ENCODE measurements around the gene SFI1. TPM values are rescaled to one million over a fixed set of nuclear protein-coding genes. Genes with fewer than 3 reads are reported as not detected.
"Not testable (repeated sequence)": the region's sequence is repeated elsewhere in the genome, so short reads cannot be mapped to it uniquely, and the experiment has no call there.

Gene SFI1
- total RNA-seq, 2 donors from 2014 or later = 27.8 to 46.8 TPM

- no peaks in the 10 kb centered on the region for H3K36me3 ChIP-seq (replicated peaks in 1 of 2; ENCODE audit: insufficient read depth in 1 of 2, low read depth in 2 of 2)
- no peaks in the 10 kb centered on the region for H3K27me3 ChIP-seq
- no peak overlapping the region for H3K4me3 ChIP-seq
- ATAC-seq = no peak
- WGBS, 2 donors = 78 to 89% methylated on average over 6 of the region's 6 CpGs
- intact Hi-C loops (cut with DNase I) = no loop called here
- no peak for DNase-seq
- no peaks in the 10 kb centered on the region for H3K4me1 ChIP-seq
- TF ChIP-seq CTCF (IDR thresholded peaks at IDR 0.05) = no peak
- TF ChIP-seq POLR2A (IDR thresholded peaks at IDR 0.05) = no peak
- H3K9me3 ChIP-seq = no peaks in the 10 kb centered on the region
- H3K27ac ChIP-seq = no peak overlapping the region
Measured at GRCh38 chr22:31509061-31509762, 12.9 kb downstream of the SFI1 start.

GRCh38 chr22:31520051-31520450, 23.7 kb downstream of the SFI1 start:
- ATAC-seq = no peak
- 26 to 29% methylated on average over 4 of the region's 4 CpGs for WGBS, 2 donors
- Histone ChIP-seq H3K36me3 (replicated peaks in 1 of 2; ENCODE audit: insufficient read depth in 1 of 2, low read depth in 2 of 2) (no peaks in the 10 kb centered on the region), H3K4me3 (no peak overlapping the region), H3K27ac (no peak overlapping the region), H3K9me3 (no peaks in the 10 kb centered on the region), H3K27me3 (no peaks in the 10 kb centered on the region), H3K4me1 (no peaks in the 10 kb centered on the region)
- intact Hi-C loops (cut with DNase I) = no loop called here
- DNase-seq = no peak
- TF ChIP-seq POLR2A (IDR thresholded peaks at IDR 0.05) = no peak
- no peak for TF ChIP-seq CTCF (IDR thresholded peaks at IDR 0.05)

- WGBS, 2 donors = 82 to 96% methylated on average over 5 of the region's 5 CpGs
- ATAC-seq; H3K27me3 ChIP-seq; DNase-seq; H3K36me3 ChIP-seq (replicated peaks in 1 of 2; ENCODE audit: insufficient read depth in 1 of 2, low read depth in 2 of 2); H3K9me3 ChIP-seq; H3K4me3 ChIP-seq; H3K4me1 ChIP-seq; intact Hi-C loops (cut with DNase I); H3K27ac ChIP-seq: not testable (repeated sequence)
Measured at GRCh38 chr22:31524132-31524531, 27.8 kb downstream of the SFI1 start.

GRCh38 chr22:31526270-31526669, 29.9 kb downstream of the SFI1 start:
- no peak overlapping the region for H3K4me3 ChIP-seq
- no peak overlapping the region for H3K27ac ChIP-seq
- WGBS, 2 donors = 85 to 92% methylated on average over 7 of the region's 7 CpGs
- H3K4me1 ChIP-seq = peaks cover 12% of the 10 kb centered on the region
- H3K27me3 ChIP-seq = no peaks in the 10 kb centered on the region
- no peaks in the 10 kb centered on the region for H3K9me3 ChIP-seq
- H3K36me3 ChIP-seq (replicated peaks in 1 of 2; ENCODE audit: insufficient read depth in 1 of 2, low read depth in 2 of 2) = no peaks in the 10 kb centered on the region
- intact Hi-C loops (cut with DNase I) = no loop called here
- no peak for DNase-seq
- TF ChIP-seq CTCF (IDR thresholded peaks at IDR 0.05) (no peak), POLR2A (IDR thresholded peaks at IDR 0.05) (no peak)
- ATAC-seq = no peak

GRCh38 chr22:31530823-31531195, 34.5 kb downstream of the SFI1 start:
- H3K4me1 ChIP-seq = peaks cover 14% of the 10 kb centered on the region
- DNase-seq = no peak
- WGBS, 2 donors = 64 to 74% methylated on average over 3 of the region's 3 CpGs
- no peak overlapping the region for H3K4me3 ChIP-seq
- H3K27me3 ChIP-seq = no peaks in the 10 kb centered on the region
- TF ChIP-seq POLR2A (IDR thresholded peaks at IDR 0.05) (no peak), CTCF (IDR thresholded peaks at IDR 0.05) (no peak)
- no peak for ATAC-seq
- H3K36me3 ChIP-seq (replicated peaks in 1 of 2; ENCODE audit: insufficient read depth in 1 of 2, low read depth in 2 of 2) = no peaks in the 10 kb centered on the region
- peak overlapping the region in 3 of 4 donors; percentile 55 to 73 (median 61) for H3K27ac ChIP-seq
- H3K9me3 ChIP-seq = no peaks in the 10 kb centered on the region
- intact Hi-C loops (cut with DNase I) = no loop called here
